ENCODE results near the gene ADCY3. TPM values are rescaled to one million over a fixed set of nuclear protein-coding genes. Genes with fewer than 3 reads are reported as not detected.
A peak's percentile ranks its signal among the peaks of the same experiment; 100 is the strongest.

ADCY3 gene
- total and polyA plus RNA-seq, 8 donors = 5.2 to 339 (median 24.2) TPM

- Histone ChIP-seq H3K27me3 (no peaks in the 10 kb centered on the region), H3K36me3 (peaks cover 0 to 9% (median 3%) of the 10 kb centered on the region in 4 donors), H3K4me3 (peak overlapping the region; percentile 64 to 90 (median 72)), H3K4me1 (peaks cover 8 to 47% (median 30%) of the 10 kb centered on the region in 4 donors), H3K9me3 (no peaks in the 10 kb centered on the region), H3K27ac (peak overlapping the region; percentile 52 to 84 (median 60))
- intact Hi-C loops (cut with DNase I; ENCODE audit: low total_unique reads) = no loop called here
- no peak for TF ChIP-seq POLR2A (IDR thresholded peaks at IDR 0.05)
- no peak for TF ChIP-seq CTCF (IDR thresholded peaks at IDR 0.05)
- no peak for TF ChIP-seq POLR2AphosphoS5 (IDR thresholded peaks at IDR 0.05)
- no peak for TF ChIP-seq EP300 (IDR thresholded peaks at IDR 0.05)
- no peak for DNase-seq
- 0 to 4% (median 1%) methylated on average over 12 to 76 of the region's 76 CpGs for WGBS, 5 donors
Observed at GRCh38 chr2:24919506-24920097, 435 bp downstream of the ADCY3 start.

- Histone ChIP-seq H3K4me1 (peaks cover 8 to 47% (median 30%) of the 10 kb centered on the region in 4 donors), H3K9me3 (no peaks in the 10 kb centered on the region), H3K4me3 (peak overlapping the region; percentile 64 to 90 (median 72)), H3K36me3 (peaks cover 0 to 9% (median 3%) of the 10 kb centered on the region in 4 donors), H3K27me3 (no peaks in the 10 kb centered on the region), H3K27ac (peak overlapping the region; percentile 52 to 84 (median 60))
- WGBS, 5 donors = 34 to 50% (median 47%) methylated on average over 13 of the region's 13 CpGs
- DNase-seq = peak in 1 of 2 donors; percentile 52
- TF ChIP-seq POLR2AphosphoS5 (IDR thresholded peaks at IDR 0.05) = no peak
- TF ChIP-seq CTCF (IDR thresholded peaks at IDR 0.05) = no peak
- TF ChIP-seq POLR2A (IDR thresholded peaks at IDR 0.05) = no peak
- no peak for TF ChIP-seq EP300 (IDR thresholded peaks at IDR 0.05)
- intact Hi-C loops (cut with DNase I; ENCODE audit: low total_unique reads) = no loop called here
Observed at GRCh38 chr2:24919037-24919505, 966 bp downstream of the ADCY3 start.

GRCh38 chr2:24918326-24919036 is 1.6 kb downstream of the ADCY3 start:
- no peak for TF ChIP-seq EP300 (IDR thresholded peaks at IDR 0.05)
- no peak for TF ChIP-seq CTCF (IDR thresholded peaks at IDR 0.05)
- TF ChIP-seq POLR2A (IDR thresholded peaks at IDR 0.05) = no peak
- TF ChIP-seq POLR2AphosphoS5 (IDR thresholded peaks at IDR 0.05) = no peak
- Histone ChIP-seq H3K4me3 (peak overlapping the region; percentile 64 to 90 (median 72)), H3K27me3 (no peaks in the 10 kb centered on the region), H3K36me3 (peaks cover 0 to 9% (median 3%) of the 10 kb centered on the region in 4 donors), H3K4me1 (peaks cover 8 to 48% (median 33%) of the 10 kb centered on the region in 4 donors), H3K27ac (peak overlapping the region in 3 of 5 donors; percentile 58 to 84 (median 76)), H3K9me3 (no peaks in the 10 kb centered on the region)
- intact Hi-C loops (cut with DNase I; ENCODE audit: low total_unique reads) = no loop called here
- no peak for DNase-seq
- 80 to 92% (median 90%) methylated on average over 42 of the region's 42 CpGs for WGBS, 5 donors

GRCh38 chr2:24917731-24918325 is 2.2 kb downstream of the ADCY3 start:
- Histone ChIP-seq H3K36me3 (peaks cover 0 to 9% (median 3%) of the 10 kb centered on the region in 4 donors), H3K27me3 (no peaks in the 10 kb centered on the region), H3K27ac (peak overlapping the region in 1 of 5 donors; percentile 84), H3K4me1 (peaks cover 8 to 52% (median 37%) of the 10 kb centered on the region in 4 donors), H3K9me3 (no peaks in the 10 kb centered on the region), H3K4me3 (peak overlapping the region; percentile 64 to 90 (median 72))
- no peak for DNase-seq
- intact Hi-C loops (cut with DNase I; ENCODE audit: low total_unique reads) = no loop called here
- 88 to 92% (median 89%) methylated on average over 12 of the region's 12 CpGs for WGBS, 5 donors
- TF ChIP-seq POLR2A (IDR thresholded peaks at IDR 0.05) (no peak), EP300 (IDR thresholded peaks at IDR 0.05) (no peak), POLR2AphosphoS5 (IDR thresholded peaks at IDR 0.05) (no peak), CTCF (IDR thresholded peaks at IDR 0.05) (no peak)
